HEK293 (cell line): ENCODE results near the gene PRKCE.

Experiments used
- CTCF ChIA-PET: fragments of 350-600 bp; formaldehyde crosslinking; extraction: SDS; loops from one replicate; lab custom pipeline; 2021; ENCODE audit warnings: antibody characterized with exemption; lab: Yijun Ruan, JAX
- POLR2A ChIA-PET: fragments of 300-600 bp; formaldehyde crosslinking; extraction: SDS; loops from one replicate; lab custom pipeline; 2020; ENCODE audit warnings: antibody characterized with exemption, inconsistent platforms; lab: Yijun Ruan, JAX
- H3K27ac ChIP-seq: fragments of 200-500 bp; sonication (Bioruptor generic); 2 replicates; pipeline ENCODE4 v1.5.1; 2014; ENCODE audit warnings: low read depth, low read length, control low read depth, inconsistent platforms; ENCODE audit errors: extremely low read depth
- H3K36me3 ChIP-seq, 2 experiments: fragments of 200-500 bp in 1 of 2; sonication (Bioruptor generic) in 1 of 2; 1 replicate in 1 of 2; 2 replicates in 1 of 2; pipeline ENCODE4 v1.5.1; 2014 to 2017; ENCODE audit warnings: inconsistent platforms in 2 of 2, low read length in 2 of 2; ENCODE audit not compliant: control insufficient read depth in 2 of 2, insufficient read depth in 1 of 2
- H3K4me1 ChIP-seq: fragments of 200-500 bp; sonication (Bioruptor generic); 2 replicates; pipeline ENCODE4 v1.5.1; 2014; ENCODE audit warnings: mild to moderate bottlenecking, low read length, inconsistent platforms; ENCODE audit not compliant: control insufficient read depth, insufficient read depth
- H3K4me3 ChIP-seq: 2 replicates; pipeline ENCODE4 v1.5.1; 2011; ENCODE audit warnings: low read depth, mild to moderate bottlenecking, control low read depth, low read length, moderate library complexity
- H3K9me3 ChIP-seq: fragments of 200-500 bp; sonication (Bioruptor generic); 2 replicates; pipeline ENCODE4 v1.5.1; 2014; ENCODE audit warnings: low read depth, low read length, inconsistent platforms; ENCODE audit not compliant: control insufficient read depth, insufficient read depth
- EGR2 ChIP-seq: fragments of 450-650 bp; formaldehyde crosslinking; IDR thresholded peaks from 2 replicates; pipeline ENCODE4 v1.5.1; 2016; ENCODE audit warnings: low read depth, missing biosample characterization, missing genetic modification characterization
- SETDB1 ChIP-seq: IDR thresholded peaks from one replicate; pipeline ENCODE4 v1.6.1; 2017; ENCODE audit warnings: mild to moderate bottlenecking, low read length, moderate library complexity, mixed read lengths; ENCODE audit not compliant: insufficient read length
- SP7 ChIP-seq: fragments of 450-650 bp; formaldehyde crosslinking; IDR thresholded peaks from 2 replicates; pipeline ENCODE4 v1.5.1; 2016; ENCODE audit warnings: missing biosample characterization, missing genetic modification characterization
- WT1 ChIP-seq: fragments of 450-650 bp; formaldehyde crosslinking; IDR thresholded peaks from 2 replicates; pipeline ENCODE4 v1.5.1; 2016; ENCODE audit warnings: missing biosample characterization, missing genetic modification characterization
- ZBTB21 ChIP-seq: fragments of 450-650 bp; formaldehyde crosslinking; IDR thresholded peaks from 2 replicates; pipeline ENCODE4 v1.5.1; 2017; ENCODE audit warnings: missing biosample characterization, missing genetic modification characterization
- ZEB2 ChIP-seq: fragments of 450-650 bp; formaldehyde crosslinking; IDR thresholded peaks from 2 replicates; pipeline ENCODE4 v1.5.1; 2016; ENCODE audit warnings: missing biosample characterization, missing genetic modification characterization
- ZFHX2 ChIP-seq: fragments of 450-650 bp; formaldehyde crosslinking; conservative IDR thresholded peaks from 2 replicates; pipeline ENCODE4 v1.5.1; 2016; ENCODE audit warnings: missing biosample characterization, missing genetic modification characterization
- ZFP37 ChIP-seq: fragments of 450-650 bp; formaldehyde crosslinking; IDR thresholded peaks from 2 replicates; pipeline ENCODE4 v1.5.1; 2016; ENCODE audit warnings: missing biosample characterization, missing genetic modification characterization
- ZNF121 ChIP-seq: fragments of 450-650 bp; formaldehyde crosslinking; IDR thresholded peaks from 2 replicates; pipeline ENCODE4 v1.5.1; 2016; ENCODE audit warnings: missing biosample characterization, missing genetic modification characterization
- ZNF24 ChIP-seq: fragments of 450-650 bp; formaldehyde crosslinking; IDR thresholded peaks from 2 replicates; pipeline ENCODE4 v1.5.1; 2016; ENCODE audit warnings: missing biosample characterization, missing genetic modification characterization
- TF ChIP-seq, protein P1 (sequence below): IDR thresholded peaks from 2 replicates; pipeline ENCODE4 v1.6.1; 2011; ENCODE audit warnings: mild to moderate bottlenecking, low read depth, low read length, borderline replicate concordance
- TF ChIP-seq, protein P2 (sequence below): fragments of 450-650 bp; formaldehyde crosslinking; IDR thresholded peaks from 2 replicates; pipeline ENCODE4 v1.5.1; 2016; ENCODE audit warnings: missing biosample characterization, missing genetic modification characterization
- TF ChIP-seq, protein P3 (sequence below): fragments of 450-650 bp; formaldehyde crosslinking; IDR thresholded peaks from 2 replicates; pipeline ENCODE4 v1.5.1; 2016; ENCODE audit warnings: missing biosample characterization, missing genetic modification characterization
- TF ChIP-seq, protein P4 (sequence below): fragments of 450-650 bp; formaldehyde crosslinking; IDR thresholded peaks from 2 replicates; pipeline ENCODE4 v1.5.1; 2017; ENCODE audit warnings: missing biosample characterization, missing genetic modification characterization
- TF ChIP-seq, protein P5 (sequence below): fragments of 450-650 bp; formaldehyde crosslinking; IDR thresholded peaks from 2 replicates; pipeline ENCODE4 v1.5.1; 2016; ENCODE audit warnings: missing biosample characterization, missing genetic modification characterization, borderline replicate concordance

PRKCE gene

DNA sequence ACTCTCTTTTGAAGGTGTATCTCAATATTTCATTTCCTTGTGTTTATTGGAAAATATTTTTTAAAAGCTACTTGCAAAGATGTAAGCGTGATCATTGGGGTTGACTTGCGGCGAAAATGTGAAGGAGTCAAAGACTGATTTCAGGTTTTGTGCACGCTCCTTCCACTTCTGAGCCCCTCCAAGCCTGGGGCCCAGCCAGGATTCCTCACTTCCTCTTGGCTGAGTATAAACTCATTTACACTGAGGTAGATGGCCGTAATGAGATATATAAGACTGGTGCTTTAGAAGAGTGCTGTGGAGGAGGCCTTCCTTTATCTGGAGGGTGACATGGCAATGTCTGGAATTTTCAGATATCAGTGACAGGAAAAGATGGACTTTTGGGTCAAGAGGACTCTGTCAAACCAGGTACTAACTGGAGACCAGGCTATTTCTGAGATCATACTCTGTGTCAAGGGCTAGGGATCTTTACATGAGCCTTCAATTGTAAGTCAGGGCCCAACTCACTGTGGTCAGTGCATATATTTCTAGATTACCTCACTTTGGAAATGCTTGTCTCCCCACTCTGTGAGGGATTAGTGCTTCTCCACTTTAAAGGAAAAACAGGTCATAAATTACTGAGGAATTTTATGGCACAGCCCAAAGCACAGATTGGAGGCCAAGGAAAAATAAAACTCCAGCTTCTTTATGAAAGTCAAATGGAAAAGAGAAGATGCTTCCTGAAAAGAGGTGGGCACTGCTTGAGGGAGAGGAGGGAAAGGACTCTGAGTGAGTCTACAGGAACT is 22.8 kb downstream of the PRKCE start:
- ChIA-PET CTCF (no interaction called here), POLR2A (no interaction called here)
- H3K36me3 ChIP-seq: no peaks in the 10 kb centered on the region
- H3K4me1 ChIP-seq: peaks cover 21% of the 10 kb centered on the region
- no peak overlapping the region for H3K4me3 ChIP-seq
- no peak overlapping the region for H3K27ac ChIP-seq
- no peaks in the 10 kb centered on the region for H3K9me3 ChIP-seq
- peak; percentile 90 for TF ChIP-seq ZFP37 (tag by site-specific recombination)
- TF ChIP-seq, protein P1, sequence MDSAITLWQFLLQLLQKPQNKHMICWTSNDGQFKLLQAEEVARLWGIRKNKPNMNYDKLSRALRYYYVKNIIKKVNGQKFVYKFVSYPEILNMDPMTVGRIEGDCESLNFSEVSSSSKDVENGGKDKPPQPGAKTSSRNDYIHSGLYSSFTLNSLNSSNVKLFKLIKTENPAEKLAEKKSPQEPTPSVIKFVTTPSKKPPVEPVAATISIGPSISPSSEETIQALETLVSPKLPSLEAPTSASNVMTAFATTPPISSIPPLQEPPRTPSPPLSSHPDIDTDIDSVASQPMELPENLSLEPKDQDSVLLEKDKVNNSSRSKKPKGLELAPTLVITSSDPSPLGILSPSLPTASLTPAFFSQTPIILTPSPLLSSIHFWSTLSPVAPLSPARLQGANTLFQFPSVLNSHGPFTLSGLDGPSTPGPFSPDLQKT: no peak
- TF ChIP-seq ZNF121: no peak
- no peak for TF ChIP-seq ZBTB21 (tag by site-specific recombination)
- no peak for TF ChIP-seq WT1 (tag by site-specific recombination)
- TF ChIP-seq, protein P2, sequence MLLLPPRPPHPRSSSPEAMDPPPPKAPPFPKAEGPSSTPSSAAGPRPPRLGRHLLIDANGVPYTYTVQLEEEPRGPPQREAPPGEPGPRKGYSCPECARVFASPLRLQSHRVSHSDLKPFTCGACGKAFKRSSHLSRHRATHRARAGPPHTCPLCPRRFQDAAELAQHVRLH: no peak
- no peak for TF ChIP-seq SETDB1
- TF ChIP-seq, protein P3, sequence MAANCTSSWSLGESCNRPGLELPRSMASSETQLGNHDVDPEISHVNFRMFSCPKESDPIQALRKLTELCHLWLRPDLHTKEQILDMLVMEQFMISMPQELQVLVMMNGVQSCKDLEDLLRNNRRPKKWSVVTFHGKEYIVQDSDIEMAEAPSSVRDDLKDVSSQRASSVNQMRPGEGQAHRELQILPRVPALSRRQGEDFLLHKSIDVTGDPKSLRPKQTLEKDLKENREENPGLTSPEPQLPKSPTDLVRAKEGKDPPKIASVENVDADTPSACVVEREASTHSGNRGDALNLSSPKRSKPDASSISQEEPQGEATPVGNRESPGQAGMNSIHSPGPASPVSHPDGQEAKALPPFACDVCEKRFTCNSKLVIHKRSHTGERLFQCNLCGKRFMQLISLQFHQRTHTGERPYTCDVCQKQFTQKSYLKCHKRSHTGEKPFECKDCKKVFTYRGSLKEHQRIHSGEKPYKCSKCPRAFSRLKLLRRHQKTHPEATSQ (tag by site-specific recombination): no peak
- no peak for TF ChIP-seq SP7 (tag by site-specific recombination)
- no peak for TF ChIP-seq ZNF24
- no peak for TF ChIP-seq ZEB2 (tag by site-specific recombination)
- TF ChIP-seq, protein P4, sequence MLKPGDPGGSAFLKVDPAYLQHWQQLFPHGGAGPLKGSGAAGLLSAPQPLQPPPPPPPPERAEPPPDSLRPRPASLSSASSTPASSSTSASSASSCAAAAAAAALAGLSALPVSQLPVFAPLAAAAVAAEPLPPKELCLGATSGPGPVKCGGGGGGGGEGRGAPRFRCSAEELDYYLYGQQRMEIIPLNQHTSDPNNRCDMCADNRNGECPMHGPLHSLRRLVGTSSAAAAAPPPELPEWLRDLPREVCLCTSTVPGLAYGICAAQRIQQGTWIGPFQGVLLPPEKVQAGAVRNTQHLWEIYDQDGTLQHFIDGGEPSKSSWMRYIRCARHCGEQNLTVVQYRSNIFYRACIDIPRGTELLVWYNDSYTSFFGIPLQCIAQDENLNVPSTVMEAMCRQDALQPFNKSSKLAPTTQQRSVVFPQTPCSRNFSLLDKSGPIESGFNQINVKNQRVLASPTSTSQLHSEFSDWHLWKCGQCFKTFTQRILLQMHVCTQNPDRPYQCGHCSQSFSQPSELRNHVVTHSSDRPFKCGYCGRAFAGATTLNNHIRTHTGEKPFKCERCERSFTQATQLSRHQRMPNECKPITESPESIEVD: peak; percentile 69

DNA sequence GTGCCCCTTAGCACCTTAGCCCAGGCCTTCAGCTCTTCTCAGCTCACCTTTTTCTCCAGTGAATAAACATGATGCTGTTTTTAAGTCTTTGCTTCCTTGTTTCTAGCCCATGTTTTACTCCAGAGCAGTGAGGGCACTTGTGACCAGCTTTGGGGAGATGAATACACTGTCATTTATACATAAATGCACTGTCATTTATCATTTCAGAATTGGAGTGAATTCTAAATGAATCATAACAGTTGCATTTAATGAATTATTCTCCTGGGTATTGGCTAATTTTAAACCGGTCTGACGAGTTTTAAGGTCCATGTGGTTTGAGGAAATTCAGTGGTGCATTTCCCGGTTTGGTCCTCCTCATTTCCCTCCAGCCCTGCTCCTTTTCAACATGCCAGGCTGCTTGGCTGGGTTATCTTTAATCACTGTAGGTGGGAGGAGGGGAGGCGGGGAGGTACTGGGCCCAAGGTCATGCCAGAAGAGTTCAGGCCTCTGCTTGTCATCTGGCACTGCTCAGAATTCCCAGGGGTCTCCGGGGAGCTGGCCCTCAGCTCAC is 23.9 kb downstream of the PRKCE start:
- H3K27ac ChIP-seq: no peak overlapping the region
- CTCF ChIA-PET: no interaction called here
- H3K4me1 ChIP-seq: peaks cover 20% of the 10 kb centered on the region
- TF ChIP-seq EGR2 (0 out of 2 replicates have a peak, but pooled peaks have one; percentile 38), ZFHX2 (tag by site-specific recombination) (peak; percentile 49; the same call in 1 of the 2 replicates)
- TF ChIP-seq, protein P5, sequence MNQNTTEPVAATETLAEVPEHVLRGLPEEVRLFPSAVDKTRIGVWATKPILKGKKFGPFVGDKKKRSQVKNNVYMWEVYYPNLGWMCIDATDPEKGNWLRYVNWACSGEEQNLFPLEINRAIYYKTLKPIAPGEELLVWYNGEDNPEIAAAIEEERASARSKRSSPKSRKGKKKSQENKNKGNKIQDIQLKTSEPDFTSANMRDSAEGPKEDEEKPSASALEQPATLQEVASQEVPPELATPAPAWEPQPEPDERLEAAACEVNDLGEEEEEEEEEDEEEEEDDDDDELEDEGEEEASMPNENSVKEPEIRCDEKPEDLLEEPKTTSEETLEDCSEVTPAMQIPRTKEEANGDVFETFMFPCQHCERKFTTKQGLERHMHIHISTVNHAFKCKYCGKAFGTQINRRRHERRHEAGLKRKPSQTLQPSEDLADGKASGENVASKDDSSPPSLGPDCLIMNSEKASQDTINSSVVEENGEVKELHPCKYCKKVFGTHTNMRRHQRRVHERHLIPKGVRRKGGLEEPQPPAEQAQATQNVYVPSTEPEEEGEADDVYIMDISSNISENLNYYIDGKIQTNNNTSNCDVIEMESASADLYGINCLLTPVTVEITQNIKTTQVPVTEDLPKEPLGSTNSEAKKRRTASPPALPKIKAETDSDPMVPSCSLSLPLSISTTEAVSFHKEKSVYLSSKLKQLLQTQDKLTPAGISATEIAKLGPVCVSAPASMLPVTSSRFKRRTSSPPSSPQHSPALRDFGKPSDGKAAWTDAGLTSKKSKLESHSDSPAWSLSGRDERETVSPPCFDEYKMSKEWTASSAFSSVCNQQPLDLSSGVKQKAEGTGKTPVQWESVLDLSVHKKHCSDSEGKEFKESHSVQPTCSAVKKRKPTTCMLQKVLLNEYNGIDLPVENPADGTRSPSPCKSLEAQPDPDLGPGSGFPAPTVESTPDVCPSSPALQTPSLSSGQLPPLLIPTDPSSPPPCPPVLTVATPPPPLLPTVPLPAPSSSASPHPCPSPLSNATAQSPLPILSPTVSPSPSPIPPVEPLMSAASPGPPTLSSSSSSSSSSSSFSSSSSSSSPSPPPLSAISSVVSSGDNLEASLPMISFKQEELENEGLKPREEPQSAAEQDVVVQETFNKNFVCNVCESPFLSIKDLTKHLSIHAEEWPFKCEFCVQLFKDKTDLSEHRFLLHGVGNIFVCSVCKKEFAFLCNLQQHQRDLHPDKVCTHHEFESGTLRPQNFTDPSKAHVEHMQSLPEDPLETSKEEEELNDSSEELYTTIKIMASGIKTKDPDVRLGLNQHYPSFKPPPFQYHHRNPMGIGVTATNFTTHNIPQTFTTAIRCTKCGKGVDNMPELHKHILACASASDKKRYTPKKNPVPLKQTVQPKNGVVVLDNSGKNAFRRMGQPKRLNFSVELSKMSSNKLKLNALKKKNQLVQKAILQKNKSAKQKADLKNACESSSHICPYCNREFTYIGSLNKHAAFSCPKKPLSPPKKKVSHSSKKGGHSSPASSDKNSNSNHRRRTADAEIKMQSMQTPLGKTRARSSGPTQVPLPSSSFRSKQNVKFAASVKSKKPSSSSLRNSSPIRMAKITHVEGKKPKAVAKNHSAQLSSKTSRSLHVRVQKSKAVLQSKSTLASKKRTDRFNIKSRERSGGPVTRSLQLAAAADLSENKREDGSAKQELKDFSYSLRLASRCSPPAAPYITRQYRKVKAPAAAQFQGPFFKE (tag by site-specific recombination): no peak
- POLR2A ChIA-PET: no interaction called here
- no peak overlapping the region for H3K4me3 ChIP-seq
- no peaks in the 10 kb centered on the region for H3K36me3 ChIP-seq
- no peaks in the 10 kb centered on the region for H3K9me3 ChIP-seq
